Parathyroid adenoma (tissue), 2 donors: ENCODE data around the gene PRICKLE1.

Source experiments
- H2AFZ ChIP-seq: fragments of 300-600 bp; sonication (generic); one replicate; pipeline ENCODE4 v1.7.0; 2017; ENCODE audit warnings: antibody characterized with exemption, mild to moderate bottlenecking
- H3K27ac ChIP-seq: fragments of 300-600 bp; sonication (generic); one replicate; pipeline ENCODE4 v1.7.0; 2017
- H3K27me3 ChIP-seq: fragments of 300-600 bp; sonication (generic); one replicate; pipeline ENCODE4 v1.7.0; 2017; ENCODE audit warnings: low read length; ENCODE audit not compliant: control insufficient read depth, insufficient read depth
- H3K36me3 ChIP-seq: fragments of 300-600 bp; sonication (generic); one replicate; pipeline ENCODE4 v1.7.0; 2017; ENCODE audit warnings: low read length; ENCODE audit not compliant: control insufficient read depth, insufficient read depth
- H3K4me1 ChIP-seq: fragments of 300-600 bp; sonication (generic); one replicate; pipeline ENCODE4 v1.7.0; 2017; ENCODE audit warnings: control low read depth
- H3K4me2 ChIP-seq: fragments of 300-600 bp; sonication (generic); one replicate; pipeline ENCODE4 v1.7.0; 2017; ENCODE audit warnings: low read length
- H3K4me3 ChIP-seq: fragments of 300-600 bp; sonication (generic); one replicate; pipeline ENCODE4 v1.7.0; 2017; ENCODE audit warnings: low read depth, low read length
- H3K79me2 ChIP-seq: fragments of 300-600 bp; sonication (generic); one replicate; pipeline ENCODE4 v1.7.0; 2017; ENCODE audit warnings: control low read depth
- H3K9ac ChIP-seq: fragments of 300-600 bp; sonication (generic); one replicate; pipeline ENCODE4 v1.7.0; 2017; ENCODE audit warnings: mild to moderate bottlenecking
- H3K9me3 ChIP-seq: fragments of 300-600 bp; sonication (generic); one replicate; pipeline ENCODE4 v1.7.0; 2017; ENCODE audit warnings: low read length; ENCODE audit not compliant: control insufficient read depth
- CTCF ChIP-seq: fragments of 300-600 bp; sonication (generic); IDR thresholded peaks from one replicate; pipeline ENCODE4 v1.7.0; 2017; ENCODE audit warnings: antibody characterized with exemption, mild to moderate bottlenecking
- donor health status: primary hyperparathyroidism.

The PRICKLE1 gene

DNA sequence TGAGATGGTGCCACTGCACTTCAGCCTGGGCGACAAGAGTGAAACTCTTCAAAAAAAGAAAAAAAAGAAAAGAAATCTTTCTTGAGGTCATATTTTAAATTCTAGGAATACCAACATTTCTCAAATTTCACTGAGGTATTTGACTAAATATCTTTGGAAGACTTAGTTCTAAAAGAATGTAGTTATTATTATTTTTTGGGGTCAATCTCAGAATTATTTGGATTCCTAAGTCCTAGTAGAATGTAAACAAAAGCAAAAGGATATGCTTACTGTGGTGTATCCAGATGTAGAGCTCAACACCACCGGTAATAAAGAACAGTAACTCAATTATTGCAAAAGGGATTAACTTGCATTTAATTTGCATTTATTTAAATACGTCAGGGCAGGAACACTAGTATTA, 25.0 kb downstream of the PRICKLE1 start:
- H2AFZ ChIP-seq, result no peak overlapping the region
- TF ChIP-seq CTCF, result no peak
- H3K4me2 ChIP-seq, result no peak overlapping the region
- no peaks in the 10 kb centered on the region for H3K27me3 ChIP-seq
- H3K27ac ChIP-seq, result no peak overlapping the region
- H3K79me2 ChIP-seq, result no peaks in the 10 kb centered on the region
- H3K9me3 ChIP-seq, result no peaks in the 10 kb centered on the region
- no peak overlapping the region for H3K9ac ChIP-seq
- no peak overlapping the region for H3K4me3 ChIP-seq
- no peaks in the 10 kb centered on the region for H3K4me1 ChIP-seq
- no peaks in the 10 kb centered on the region for H3K36me3 ChIP-seq

GRCh38 chr12:42560977-42561376, 28.6 kb downstream of the PRICKLE1 start:
- no peak overlapping the region for H3K27ac ChIP-seq
- no peak overlapping the region for H3K4me3 ChIP-seq

DNA sequence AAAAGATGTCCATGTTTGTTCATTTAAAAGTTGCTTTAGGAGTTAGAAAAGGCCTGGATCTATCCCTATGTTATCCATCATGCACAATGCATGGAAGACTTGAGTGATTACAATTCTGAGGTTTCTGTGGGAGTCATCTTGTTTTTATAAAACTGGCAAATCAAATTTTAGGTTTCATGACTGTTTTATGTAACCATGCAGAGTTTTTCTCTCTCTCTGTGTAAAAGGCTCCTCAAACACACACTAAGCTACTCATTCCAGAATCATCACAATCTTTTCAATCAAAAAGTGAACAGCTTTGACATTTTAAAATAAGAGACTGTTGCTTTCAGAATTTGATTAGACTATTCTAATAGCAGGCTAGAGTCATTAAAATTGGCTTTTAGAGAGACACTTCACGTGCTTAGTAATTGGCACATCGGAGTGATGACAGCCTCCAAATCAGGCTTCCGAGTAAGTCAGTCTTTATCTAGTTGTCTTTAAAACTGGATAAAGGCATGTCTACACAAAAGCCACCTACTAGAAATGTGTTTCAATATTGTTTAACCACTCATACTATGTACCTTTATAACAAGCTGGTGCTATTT, 31.9 kb downstream of the PRICKLE1 start:
- Histone ChIP-seq H3K79me2 (no peaks in the 10 kb centered on the region), H3K27me3 (no peaks in the 10 kb centered on the region), H3K4me3 (no peak overlapping the region), H3K4me2 (no peak overlapping the region), H3K9me3 (no peaks in the 10 kb centered on the region), H2AFZ (no peak overlapping the region), H3K9ac (no peak overlapping the region), H3K4me1 (no peaks in the 10 kb centered on the region), H3K27ac (no peak overlapping the region), H3K36me3 (no peaks in the 10 kb centered on the region)
- TF ChIP-seq CTCF, result no peak

More at GRCh38 chr12:42560977-42561376, 28.6 kb downstream of the PRICKLE1 start:
- H2AFZ ChIP-seq, result no peak overlapping the region
- H3K9me3 ChIP-seq, result no peaks in the 10 kb centered on the region
- no peaks in the 10 kb centered on the region for H3K36me3 ChIP-seq
- H3K9ac ChIP-seq, result no peak overlapping the region
- no peaks in the 10 kb centered on the region for H3K4me1 ChIP-seq
- H3K4me2 ChIP-seq, result no peak overlapping the region
- TF ChIP-seq CTCF, result no peak
- no peaks in the 10 kb centered on the region for H3K79me2 ChIP-seq
- no peaks in the 10 kb centered on the region for H3K27me3 ChIP-seq

GRCh38 chr12:42556917-42557316, 32.6 kb downstream of the PRICKLE1 start:
- Histone ChIP-seq H3K4me1 (no peaks in the 10 kb centered on the region), H3K4me3 (no peak overlapping the region), H3K9ac (no peak overlapping the region), H3K4me2 (no peak overlapping the region), H3K27me3 (no peaks in the 10 kb centered on the region), H3K79me2 (no peaks in the 10 kb centered on the region), H2AFZ (no peak overlapping the region), H3K27ac (no peak overlapping the region), H3K9me3 (no peaks in the 10 kb centered on the region), H3K36me3 (no peaks in the 10 kb centered on the region)
- TF ChIP-seq CTCF, result no peak

DNA sequence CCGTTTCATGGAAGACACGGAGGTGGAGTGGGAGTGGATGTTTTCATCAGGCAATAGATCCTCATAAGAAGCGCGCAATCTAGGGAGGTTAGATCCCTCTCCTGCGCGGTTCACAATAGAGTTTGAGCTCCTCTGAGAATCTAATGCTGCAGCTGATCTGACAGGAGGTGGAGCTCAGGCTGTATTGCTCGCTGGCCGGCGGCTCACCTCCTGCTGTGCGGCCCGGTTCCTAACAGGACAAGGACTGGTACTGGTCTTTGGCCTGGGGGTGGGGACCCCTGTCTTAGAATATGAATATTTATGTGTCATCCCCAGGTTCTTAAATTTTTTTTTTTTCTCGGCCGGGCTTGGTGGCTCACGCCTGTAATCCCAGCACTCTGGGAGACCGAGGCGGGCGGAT, 36.7 kb downstream of the PRICKLE1 start:
- Histone ChIP-seq H3K4me1 (no peaks in the 10 kb centered on the region), H3K4me3 (no peak overlapping the region), H3K79me2 (no peaks in the 10 kb centered on the region), H3K9me3 (no peaks in the 10 kb centered on the region), H3K4me2 (no peak overlapping the region), H3K9ac (no peak overlapping the region), H3K27me3 (no peaks in the 10 kb centered on the region), H2AFZ (no peak overlapping the region), H3K36me3 (no peaks in the 10 kb centered on the region), H3K27ac (no peak overlapping the region)
- TF ChIP-seq CTCF, result no peak
